Activated T-helper 1 cell treated with Interleukin-2 at 50 U/mL for 16 hours (primary cell): ENCODE data around the gene HYDIN.

ENCODE experiments used
- DNase-seq: peaks from one replicate; pipeline ENCODE4 v3.0.0-alpha.2; 2020; ENCODE audit warnings: low read depth

Gene HYDIN

GRCh38 chr16:70786020-70786755 lies 444.3 kb downstream of the HYDIN start:
- no peak for DNase-seq

- no peak for DNase-seq
Measured at GRCh38 chr16:70784692-70785555, 445.6 kb downstream of the HYDIN start.

- no peak for DNase-seq
Measured at GRCh38 chr16:70782237-70782636, 448.3 kb downstream of the HYDIN start.

GRCh38 chr16:70781800-70782199 lies 448.7 kb downstream of the HYDIN start:
- no peak for DNase-seq

- no peak for DNase-seq
Measured at GRCh38 chr16:70780546-70780945, 450.0 kb downstream of the HYDIN start.

- no peak for DNase-seq
Measured at GRCh38 chr16:70779361-70779760, 451.2 kb downstream of the HYDIN start.

GRCh38 chr16:70778901-70779309 lies 451.6 kb downstream of the HYDIN start:
- DNase-seq, result no peak

- DNase-seq, result no peak
Measured at GRCh38 chr16:70777973-70778406, 452.5 kb downstream of the HYDIN start.

- DNase-seq, result no peak
Measured at GRCh38 chr16:70777496-70777895, 453.0 kb downstream of the HYDIN start.

- no peak for DNase-seq
Measured at GRCh38 chr16:70775399-70775798, 455.1 kb downstream of the HYDIN start.

- DNase-seq, result no peak
Measured at GRCh38 chr16:70774261-70774660, 456.3 kb downstream of the HYDIN start.

- DNase-seq, result no peak
Measured at GRCh38 chr16:70772493-70772892, 458.0 kb downstream of the HYDIN start.

- DNase-seq, result peak; percentile 3
Measured at GRCh38 chr16:70770626-70771552, 459.6 kb downstream of the HYDIN start.

GRCh38 chr16:70770291-70770625 lies 460.3 kb downstream of the HYDIN start:
- no peak for DNase-seq

GRCh38 chr16:70769761-70770160 lies 460.8 kb downstream of the HYDIN start:
- no peak for DNase-seq

- no peak for DNase-seq
Measured at GRCh38 chr16:70769131-70769530, 461.4 kb downstream of the HYDIN start.

GRCh38 chr16:70768203-70768580 lies 462.3 kb downstream of the HYDIN start:
- no peak for DNase-seq

- no peak for DNase-seq
Measured at GRCh38 chr16:70767377-70768202, 462.9 kb downstream of the HYDIN start.

- no peak for DNase-seq
Measured at GRCh38 chr16:70766658-70767057, 463.9 kb downstream of the HYDIN start.

- DNase-seq, result no peak
Measured at GRCh38 chr16:70766176-70766575, 464.3 kb downstream of the HYDIN start.

- DNase-seq, result no peak
Measured at GRCh38 chr16:70765491-70765890, 465.0 kb downstream of the HYDIN start.
